Measurements from ENCODE around the gene RNASEH1. TPM values are rescaled to one million over a fixed set of nuclear protein-coding genes. Genes with fewer than 3 reads are reported as not detected.

Gene RNASEH1
- total and polyA plus RNA-seq, 2 experiments from 2014 or later = 33.2 to 40.7 TPM

DNA sequence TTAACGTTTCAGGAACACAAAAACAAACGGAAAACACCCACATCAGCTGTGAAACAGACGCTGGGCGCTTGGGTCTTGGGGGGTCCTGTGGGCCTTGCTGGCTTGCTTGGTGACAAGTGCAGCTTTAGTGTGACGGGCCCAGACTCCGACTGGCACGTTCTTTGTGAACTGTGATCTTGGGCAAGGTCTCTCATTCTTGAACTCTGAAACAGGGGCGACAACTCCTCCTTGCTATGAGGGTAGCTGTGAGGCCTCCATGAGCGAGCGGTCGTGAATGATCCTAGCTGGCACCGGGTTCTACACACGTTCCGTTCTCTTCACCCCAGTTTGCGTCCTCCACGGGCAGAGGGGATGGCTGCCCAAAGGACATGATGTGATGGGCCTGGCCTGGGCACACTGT lies 28.1 kb upstream of the RNASEH1 start (continued):
- TF ChIP-seq, protein P1, sequence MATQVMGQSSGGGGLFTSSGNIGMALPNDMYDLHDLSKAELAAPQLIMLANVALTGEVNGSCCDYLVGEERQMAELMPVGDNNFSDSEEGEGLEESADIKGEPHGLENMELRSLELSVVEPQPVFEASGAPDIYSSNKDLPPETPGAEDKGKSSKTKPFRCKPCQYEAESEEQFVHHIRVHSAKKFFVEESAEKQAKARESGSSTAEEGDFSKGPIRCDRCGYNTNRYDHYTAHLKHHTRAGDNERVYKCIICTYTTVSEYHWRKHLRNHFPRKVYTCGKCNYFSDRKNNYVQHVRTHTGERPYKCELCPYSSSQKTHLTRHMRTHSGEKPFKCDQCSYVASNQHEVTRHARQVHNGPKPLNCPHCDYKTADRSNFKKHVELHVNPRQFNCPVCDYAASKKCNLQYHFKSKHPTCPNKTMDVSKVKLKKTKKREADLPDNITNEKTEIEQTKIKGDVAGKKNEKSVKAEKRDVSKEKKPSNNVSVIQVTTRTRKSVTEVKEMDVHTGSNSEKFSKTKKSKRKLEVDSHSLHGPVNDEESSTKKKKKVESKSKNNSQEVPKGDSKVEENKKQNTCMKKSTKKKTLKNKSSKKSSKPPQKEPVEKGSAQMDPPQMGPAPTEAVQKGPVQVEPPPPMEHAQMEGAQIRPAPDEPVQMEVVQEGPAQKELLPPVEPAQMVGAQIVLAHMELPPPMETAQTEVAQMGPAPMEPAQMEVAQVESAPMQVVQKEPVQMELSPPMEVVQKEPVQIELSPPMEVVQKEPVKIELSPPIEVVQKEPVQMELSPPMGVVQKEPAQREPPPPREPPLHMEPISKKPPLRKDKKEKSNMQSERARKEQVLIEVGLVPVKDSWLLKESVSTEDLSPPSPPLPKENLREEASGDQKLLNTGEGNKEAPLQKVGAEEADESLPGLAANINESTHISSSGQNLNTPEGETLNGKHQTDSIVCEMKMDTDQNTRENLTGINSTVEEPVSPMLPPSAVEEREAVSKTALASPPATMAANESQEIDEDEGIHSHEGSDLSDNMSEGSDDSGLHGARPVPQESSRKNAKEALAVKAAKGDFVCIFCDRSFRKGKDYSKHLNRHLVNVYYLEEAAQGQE (IDR thresholded peaks at IDR 0.05; ENCODE audit: unreplicated experiment) = no peak
- TF ChIP-seq NANOG (IDR thresholded peaks at IDR 0.05; ENCODE audit: borderline replicate concordance) = no peak
- TF ChIP-seq EZH2 (IDR thresholded peaks at IDR 0.05; ENCODE audit: low read depth, unreplicated experiment) = no peak
- TF ChIP-seq STAT1 (IDR thresholded peaks at IDR 0.05; ENCODE audit: unreplicated experiment) = no peak

DNA sequence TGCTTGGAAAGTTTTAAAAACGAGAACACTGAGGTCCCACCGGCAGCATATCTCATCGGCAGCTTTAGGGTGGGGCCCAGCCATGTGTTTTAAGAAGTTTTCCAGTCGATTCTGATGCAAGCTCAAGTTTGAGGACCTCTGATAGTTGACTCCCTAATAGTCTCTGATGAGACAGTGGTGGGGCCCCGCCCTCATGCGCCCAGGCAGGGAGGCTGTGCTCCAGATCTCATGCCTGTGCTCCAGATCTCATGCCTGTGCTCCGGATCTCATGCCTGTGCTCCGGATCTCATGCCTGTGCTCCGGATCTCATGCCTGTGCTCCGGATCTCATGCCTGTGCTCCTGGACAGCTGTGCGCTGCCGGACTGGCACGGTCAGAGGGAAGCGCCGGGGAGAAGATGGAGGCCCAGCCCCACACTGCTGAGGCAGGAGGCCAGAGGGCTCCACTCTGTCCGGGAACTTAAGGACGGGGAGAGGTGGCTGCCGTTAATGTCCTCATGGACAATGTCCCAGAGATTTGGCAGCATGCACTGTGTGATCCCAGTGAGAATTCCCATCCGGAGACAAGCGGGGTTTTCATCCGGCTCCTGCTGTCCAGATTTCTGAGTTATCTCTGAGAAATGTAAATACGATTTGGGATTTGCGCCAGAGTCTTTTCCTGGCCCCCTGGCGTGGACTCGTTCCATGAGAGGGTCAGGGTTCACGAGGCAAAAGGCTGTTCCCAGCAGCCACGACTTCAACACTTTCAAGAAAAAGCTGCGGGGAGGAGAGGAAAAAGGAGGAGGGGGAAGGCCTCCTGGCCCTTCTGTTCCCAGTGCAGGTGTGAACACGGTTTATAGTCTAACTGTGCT lies 27.4 kb upstream of the RNASEH1 start:
- DNase-seq (ENCODE audit: low spot score) = no peak
- Mint-ChIP-seq H3K4me3 (no peak overlapping the region), H3K4me1 (no peaks in the 10 kb centered on the region; the same call in 2 of the 3 replicates), H3K27me3 (ENCODE audit: insufficient read depth, low read depth, poor library complexity) (peaks cover 3% of the 10 kb centered on the region), H3K27ac (no peak overlapping the region), H3K36me3 (ENCODE audit: low read depth) (peaks cover 52% of the 10 kb centered on the region), H3K9me3 (peaks cover 6% of the 10 kb centered on the region; the same call in 2 of the 3 replicates)
- H3K9me2 ChIP-seq (ENCODE audit: insufficient read depth) = no peaks in the 10 kb centered on the region
- no peaks in the 10 kb centered on the region for H3K27me3 ChIP-seq (ENCODE audit: insufficient read depth)
- no peak overlapping the region for H3K4me2 ChIP-seq
- no peak for ATAC-seq
- H3K4me1 ChIP-seq (ENCODE audit: insufficient read depth) = no peaks in the 10 kb centered on the region
- H3K4me3 ChIP-seq = no peak overlapping the region
- no peak overlapping the region for H2AFZ ChIP-seq
- peaks cover 13% of the 10 kb centered on the region for H3F3A ChIP-seq (replicated peaks; ENCODE audit: low read depth)
- H3K36me3 ChIP-seq (ENCODE audit: insufficient read depth) = peaks cover 25% of the 10 kb centered on the region
- H4K20me1 ChIP-seq (replicated peaks; ENCODE audit: insufficient read depth) = peaks cover 26% of the 10 kb centered on the region
- peaks cover 8% of the 10 kb centered on the region; the same call in 1 of the 2 replicates for H3K79me2 ChIP-seq (replicated peaks; ENCODE audit: insufficient read depth)
- peak overlapping the region; percentile 45 for H3K27ac ChIP-seq (ENCODE audit: low read depth)
- TF ChIP-seq, protein P2, sequence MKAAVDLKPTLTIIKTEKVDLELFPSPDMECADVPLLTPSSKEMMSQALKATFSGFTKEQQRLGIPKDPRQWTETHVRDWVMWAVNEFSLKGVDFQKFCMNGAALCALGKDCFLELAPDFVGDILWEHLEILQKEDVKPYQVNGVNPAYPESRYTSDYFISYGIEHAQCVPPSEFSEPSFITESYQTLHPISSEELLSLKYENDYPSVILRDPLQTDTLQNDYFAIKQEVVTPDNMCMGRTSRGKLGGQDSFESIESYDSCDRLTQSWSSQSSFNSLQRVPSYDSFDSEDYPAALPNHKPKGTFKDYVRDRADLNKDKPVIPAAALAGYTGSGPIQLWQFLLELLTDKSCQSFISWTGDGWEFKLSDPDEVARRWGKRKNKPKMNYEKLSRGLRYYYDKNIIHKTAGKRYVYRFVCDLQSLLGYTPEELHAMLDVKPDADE (IDR thresholded peaks at IDR 0.05) = no peak
- TF ChIP-seq STAT1 (IDR thresholded peaks at IDR 0.05; ENCODE audit: unreplicated experiment) (no peak), EZH2 (IDR thresholded peaks at IDR 0.05; ENCODE audit: low read depth, unreplicated experiment) (no peak), NANOG (IDR thresholded peaks at IDR 0.05; ENCODE audit: borderline replicate concordance) (no peak), CREB1 (CRISPR knock-in tag; IDR thresholded peaks at IDR 0.05; ENCODE audit: low read depth) (no peak), JUNB (IDR thresholded peaks at IDR 0.05; ENCODE audit: unreplicated experiment) (no peak), POLR2AphosphoS5 (IDR thresholded peaks at IDR 0.05; ENCODE audit: low read depth) (no peak), EZH2phosphoT487 (IDR thresholded peaks at IDR 0.05; ENCODE audit: unreplicated experiment) (no peak), ZNF331 (CRISPR knock-in tag; IDR thresholded peaks at IDR 0.05; ENCODE audit: low read depth) (no peak)
- TF ChIP-seq, protein P3, sequence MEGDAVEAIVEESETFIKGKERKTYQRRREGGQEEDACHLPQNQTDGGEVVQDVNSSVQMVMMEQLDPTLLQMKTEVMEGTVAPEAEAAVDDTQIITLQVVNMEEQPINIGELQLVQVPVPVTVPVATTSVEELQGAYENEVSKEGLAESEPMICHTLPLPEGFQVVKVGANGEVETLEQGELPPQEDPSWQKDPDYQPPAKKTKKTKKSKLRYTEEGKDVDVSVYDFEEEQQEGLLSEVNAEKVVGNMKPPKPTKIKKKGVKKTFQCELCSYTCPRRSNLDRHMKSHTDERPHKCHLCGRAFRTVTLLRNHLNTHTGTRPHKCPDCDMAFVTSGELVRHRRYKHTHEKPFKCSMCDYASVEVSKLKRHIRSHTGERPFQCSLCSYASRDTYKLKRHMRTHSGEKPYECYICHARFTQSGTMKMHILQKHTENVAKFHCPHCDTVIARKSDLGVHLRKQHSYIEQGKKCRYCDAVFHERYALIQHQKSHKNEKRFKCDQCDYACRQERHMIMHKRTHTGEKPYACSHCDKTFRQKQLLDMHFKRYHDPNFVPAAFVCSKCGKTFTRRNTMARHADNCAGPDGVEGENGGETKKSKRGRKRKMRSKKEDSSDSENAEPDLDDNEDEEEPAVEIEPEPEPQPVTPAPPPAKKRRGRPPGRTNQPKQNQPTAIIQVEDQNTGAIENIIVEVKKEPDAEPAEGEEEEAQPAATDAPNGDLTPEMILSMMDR (conservative IDR thresholded peaks at IDR 0.05; ENCODE audit: low read depth in 2 of 2) = no peak
- TF ChIP-seq, protein P1 (IDR thresholded peaks at IDR 0.05; ENCODE audit: unreplicated experiment) = no peak

Measured in GM23338 (cell line).